SK-N-MC (cell line): Measurements from ENCODE around the gene SPATA13.

Source experiments
- EZH2 ChIP-seq: fragments of 200-600 bp; sonication (generic); IDR thresholded peaks from one replicate; pipeline ENCODE4 v1.6.1; 2017; ENCODE audit warnings: antibody characterized with exemption
- FOXP2 ChIP-seq: optimal IDR thresholded peaks from 2 replicates; pipeline ENCODE3; 2011; ENCODE audit warnings: mild to moderate bottlenecking, moderate library complexity; ENCODE audit not compliant: insufficient read depth; ENCODE audit errors: extremely low read length, control extremely low read depth
- POLR2AphosphoS5 ChIP-seq: IDR thresholded peaks from 2 replicates; pipeline ENCODE4 v1.6.1; 2012; ENCODE audit warnings: mild to moderate bottlenecking, low read depth, low read length, borderline replicate concordance

GRCh38 chr13:24263632-24264031 is 103.1 kb downstream of the SPATA13 start:
- TF ChIP-seq POLR2AphosphoS5 (no peak), EZH2 (no peak), FOXP2 (no peak)
